DND-41 (cell line): ENCODE measurements around the gene TMEM119.
"Not testable (repeated sequence)": the region's sequence is repeated elsewhere in the genome, so short reads cannot be mapped to it uniquely, and the experiment has no call there.

Source experiments
- ATAC-seq: fragments of 200-7000 bp; cut with Tn5 transposase; 3 replicates; pipeline ENCODE4 v1.9.1; 2021; ENCODE audit warnings: low read depth; ENCODE audit not compliant: insufficient read depth
- DNase-seq: peaks from one replicate; pipeline ENCODE4 v3.0.0-alpha.2; 2020
- H2AFZ ChIP-seq: 2 replicates; pipeline ENCODE4 v1.6.0; 2012; ENCODE audit warnings: low read depth, low read length
- H3K27ac ChIP-seq: 2 replicates; pipeline ENCODE4 v1.5.1; 2012; ENCODE audit warnings: low read length, inconsistent platforms
- H3K27me3 ChIP-seq: fragments of 200-600 bp; sonication (generic); 2 replicates; pipeline ENCODE4 v1.6.0; 2012; ENCODE audit warnings: low read length, mild to moderate bottlenecking, inconsistent platforms; ENCODE audit not compliant: insufficient read depth, poor library complexity
- H3K36me3 ChIP-seq: 2 replicates; pipeline ENCODE4 v1.5.1; 2012; ENCODE audit warnings: low read length, inconsistent platforms; ENCODE audit not compliant: insufficient read depth
- H3K4me1 ChIP-seq: 2 replicates; pipeline ENCODE4 v1.5.1; 2012; ENCODE audit warnings: mild to moderate bottlenecking, low read length; ENCODE audit not compliant: insufficient read depth
- H3K4me2 ChIP-seq: 2 replicates; pipeline ENCODE4 v1.6.0; 2012; ENCODE audit warnings: mild to moderate bottlenecking, moderate library complexity, low read length, inconsistent platforms; ENCODE audit not compliant: insufficient read depth
- H3K4me3 ChIP-seq, 2 experiments: fragments of 200-600 bp in 1 of 2; shearing (Covaris generic) in 1 of 2; 2 replicates each; pipeline ENCODE4 v1.5.1; 2012 to 2016; ENCODE audit warnings: inconsistent platforms in 2 of 2, low read length in 2 of 2, mild to moderate bottlenecking in 2 of 2, low read depth in 1 of 2, moderate library complexity in 1 of 2
- H3K79me2 ChIP-seq: 2 replicates; pipeline ENCODE4 v1.6.0; 2012; ENCODE audit warnings: low read length, inconsistent platforms; ENCODE audit not compliant: insufficient read depth
- H3K9ac ChIP-seq: 2 replicates; pipeline ENCODE4 v1.6.0; 2012; ENCODE audit warnings: low read depth, mild to moderate bottlenecking, inconsistent platforms, low read length, moderate library complexity
- H3K9me3 ChIP-seq: 2 replicates; pipeline ENCODE4 v1.5.1; 2012; ENCODE audit warnings: low read length, moderate library complexity, mild to moderate bottlenecking, inconsistent platforms; ENCODE audit not compliant: insufficient read depth, severe bottlenecking
- H4K20me1 ChIP-seq: 2 replicates; pipeline ENCODE4 v1.6.0; 2012; ENCODE audit warnings: low read length; ENCODE audit not compliant: insufficient read depth
- CTCF ChIP-seq: IDR thresholded peaks from 2 replicates; pipeline ENCODE4 v1.5.1; 2012; ENCODE audit warnings: borderline replicate concordance, low read length, moderate library complexity, mild to moderate bottlenecking; ENCODE audit not compliant: poor library complexity, severe bottlenecking; ENCODE audit errors: extremely low read depth
- EZH2 ChIP-seq: IDR thresholded peaks from 3 replicates; pipeline ENCODE4 v1.6.1; 2012; ENCODE audit warnings: borderline replicate concordance, low read depth, mild to moderate bottlenecking, moderate library complexity, low read length, inconsistent platforms; ENCODE audit not compliant: severe bottlenecking

The TMEM119 gene

GRCh38 chr12:108591267-108591980 is 6.5 kb downstream of the TMEM119 start:
- Histone ChIP-seq H3K4me1 (no peaks in the 10 kb centered on the region), H3K9ac (no peak overlapping the region), H3K27ac (no peak overlapping the region), H3K36me3 (no peaks in the 10 kb centered on the region), H3K4me2 (no peak overlapping the region), H3K9me3 (no peaks in the 10 kb centered on the region), H3K4me3 (no peak overlapping the region), H3K79me2 (no peaks in the 10 kb centered on the region), H4K20me1 (no peaks in the 10 kb centered on the region), H2AFZ (no peak overlapping the region), H3K27me3 (no peaks in the 10 kb centered on the region)
- DNase-seq (no peak), ATAC-seq (no peak)
- TF ChIP-seq EZH2 = no peak
- TF ChIP-seq CTCF = no peak

GRCh38 chr12:108590463-108590862 is 7.4 kb downstream of the TMEM119 start:
- H3K79me2 ChIP-seq, H4K20me1 ChIP-seq, H3K9me3 ChIP-seq: not testable (repeated sequence)

GRCh38 chr12:108589840-108590229 is 8.0 kb downstream of the TMEM119 start:
- Histone ChIP-seq H2AFZ (no peak overlapping the region), H3K4me1 (no peaks in the 10 kb centered on the region), H3K27me3 (no peaks in the 10 kb centered on the region), H3K9ac (no peak overlapping the region), H3K4me3 (no peak overlapping the region), H3K4me2 (no peak overlapping the region), H3K36me3 (no peaks in the 10 kb centered on the region), H4K20me1 (no peaks in the 10 kb centered on the region), H3K27ac (no peak overlapping the region), H3K79me2 (no peaks in the 10 kb centered on the region), H3K9me3 (no peaks in the 10 kb centered on the region)
- ATAC-seq (no peak), DNase-seq (no peak)
- TF ChIP-seq CTCF = no peak
- TF ChIP-seq EZH2 = no peak

More at GRCh38 chr12:108590463-108590862, 7.4 kb downstream of the TMEM119 start:
- not testable (repeated sequence) for H3K27ac ChIP-seq, H2AFZ ChIP-seq, H3K4me3 ChIP-seq, H3K9ac ChIP-seq, H3K4me1 ChIP-seq, DNase-seq, H3K36me3 ChIP-seq, H3K4me2 ChIP-seq, ATAC-seq, H3K27me3 ChIP-seq

GRCh38 chr12:108589028-108589839 is 8.7 kb downstream of the TMEM119 start:
- Histone ChIP-seq H3K9me3 (no peaks in the 10 kb centered on the region), H3K27ac (no peak overlapping the region), H3K4me3 (no peak overlapping the region), H3K27me3 (no peaks in the 10 kb centered on the region), H3K79me2 (no peaks in the 10 kb centered on the region), H2AFZ (no peak overlapping the region), H4K20me1 (no peaks in the 10 kb centered on the region), H3K9ac (no peak overlapping the region), H3K36me3 (no peaks in the 10 kb centered on the region), H3K4me2 (no peak overlapping the region), H3K4me1 (no peaks in the 10 kb centered on the region)
- no peak for ATAC-seq
- no peak for TF ChIP-seq EZH2
- no peak for TF ChIP-seq CTCF
- no peak for DNase-seq
